Measurements from ENCODE around the gene DNAI2.

The DNAI2 gene

DNA sequence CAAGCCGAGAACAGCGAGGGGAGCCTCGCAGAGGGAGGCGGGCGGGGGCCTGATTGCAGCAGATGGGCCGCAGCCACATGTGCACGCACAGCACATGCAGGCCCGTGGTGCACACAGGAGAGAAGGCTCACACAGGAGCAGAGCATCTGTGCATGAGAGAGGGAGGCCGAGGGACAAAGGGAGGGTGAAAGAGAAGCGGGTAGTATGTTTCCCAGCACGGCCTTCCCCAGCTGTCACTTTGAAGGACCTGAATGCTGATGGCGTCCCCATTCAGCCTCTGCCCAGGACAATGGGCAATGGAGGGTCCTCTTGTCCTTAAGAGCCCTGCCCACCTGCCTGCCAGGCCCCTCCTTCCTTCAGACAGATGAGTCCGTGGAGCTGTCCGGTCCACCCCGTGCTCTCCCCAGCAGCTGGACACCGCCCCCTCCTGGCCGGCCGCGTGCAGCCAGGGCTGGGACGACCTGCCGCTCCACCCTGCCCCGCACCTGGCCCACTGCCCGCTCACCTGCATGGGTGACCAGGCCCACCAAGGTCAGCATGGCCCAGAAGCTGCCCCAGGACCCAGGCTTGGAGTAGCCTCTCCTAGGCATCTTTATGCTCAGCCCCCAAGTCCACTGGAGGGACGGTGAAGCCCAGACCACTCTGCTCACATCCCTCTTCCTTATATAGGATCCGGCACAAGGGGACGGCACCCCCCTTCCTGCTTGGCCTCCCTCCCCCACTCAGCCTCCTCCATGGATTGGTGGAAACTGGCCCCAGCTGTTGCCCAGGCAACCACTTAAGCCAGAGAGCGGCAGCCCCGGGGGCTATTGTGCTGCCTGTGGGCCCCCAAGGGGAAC is 87.4 kb downstream of the DNAI2 start, which contains the start of gene BTBD17:
BTBD17 (minus strand) TSS at position 639 of the 839 bp plus-strand sequence; CDS start at position 590, 49 bp downstream.
- DNase-seq (ENCODE audit: low read depth, low spot score), result no peak

DNA sequence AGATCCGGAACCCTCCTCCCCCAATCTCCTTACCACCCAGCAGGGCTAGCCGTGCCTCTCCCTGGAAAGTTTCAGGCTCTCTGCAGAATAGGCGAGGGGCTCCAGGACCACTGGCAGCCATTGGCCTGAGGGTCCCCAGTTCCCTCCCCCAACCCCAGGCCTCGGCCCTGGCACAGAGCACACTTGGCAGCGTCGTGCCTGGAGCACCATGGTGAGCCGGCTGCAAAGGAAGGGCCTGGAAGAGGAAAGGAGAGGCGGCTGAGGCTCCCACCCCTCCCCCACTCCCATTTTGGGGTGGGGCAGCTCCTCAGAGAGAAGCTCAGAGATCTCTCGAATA is 88.0 kb downstream of the DNAI2 start:
- DNase-seq (ENCODE audit: low read depth, low spot score), result no peak

DNA sequence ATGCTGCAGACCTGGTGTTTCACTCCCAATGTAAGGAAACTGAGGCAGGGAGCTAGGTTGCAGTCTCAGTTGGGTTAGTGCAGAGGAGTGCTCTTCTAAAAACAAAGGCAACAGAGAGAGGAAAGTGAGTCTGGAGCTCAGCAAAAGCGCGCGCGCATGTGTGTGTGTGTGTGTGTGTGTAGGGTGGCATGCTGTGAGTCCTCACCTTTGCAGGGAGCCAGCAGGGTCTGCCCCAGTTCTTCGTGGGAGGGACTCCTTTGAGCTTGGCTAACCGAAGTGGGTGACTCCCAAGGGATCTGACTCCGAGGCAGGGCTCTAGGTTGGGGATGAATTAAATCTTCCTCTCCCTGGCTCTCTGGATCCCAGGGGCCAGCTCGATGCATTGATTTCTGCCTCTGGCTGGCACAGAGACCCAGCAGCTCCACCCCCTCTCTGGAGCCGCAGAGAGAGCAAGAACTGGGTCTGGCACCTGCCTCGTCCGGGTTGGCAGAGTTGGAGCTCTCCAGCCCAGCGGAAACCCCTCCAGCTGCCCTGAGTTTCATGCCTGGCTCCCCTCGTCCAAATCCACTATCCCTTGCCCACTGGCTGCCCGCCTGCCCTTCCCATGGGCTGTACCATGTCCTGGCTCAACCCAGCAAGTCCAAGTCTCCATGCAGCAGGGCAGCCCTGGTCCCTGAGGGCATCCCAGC is 88.9 kb downstream of the DNAI2 start:
- no peak for DNase-seq (ENCODE audit: low read depth, low spot score)

Data from brain pericyte (primary cell).